ENCODE measurements around the gene KRT79.

DNA sequence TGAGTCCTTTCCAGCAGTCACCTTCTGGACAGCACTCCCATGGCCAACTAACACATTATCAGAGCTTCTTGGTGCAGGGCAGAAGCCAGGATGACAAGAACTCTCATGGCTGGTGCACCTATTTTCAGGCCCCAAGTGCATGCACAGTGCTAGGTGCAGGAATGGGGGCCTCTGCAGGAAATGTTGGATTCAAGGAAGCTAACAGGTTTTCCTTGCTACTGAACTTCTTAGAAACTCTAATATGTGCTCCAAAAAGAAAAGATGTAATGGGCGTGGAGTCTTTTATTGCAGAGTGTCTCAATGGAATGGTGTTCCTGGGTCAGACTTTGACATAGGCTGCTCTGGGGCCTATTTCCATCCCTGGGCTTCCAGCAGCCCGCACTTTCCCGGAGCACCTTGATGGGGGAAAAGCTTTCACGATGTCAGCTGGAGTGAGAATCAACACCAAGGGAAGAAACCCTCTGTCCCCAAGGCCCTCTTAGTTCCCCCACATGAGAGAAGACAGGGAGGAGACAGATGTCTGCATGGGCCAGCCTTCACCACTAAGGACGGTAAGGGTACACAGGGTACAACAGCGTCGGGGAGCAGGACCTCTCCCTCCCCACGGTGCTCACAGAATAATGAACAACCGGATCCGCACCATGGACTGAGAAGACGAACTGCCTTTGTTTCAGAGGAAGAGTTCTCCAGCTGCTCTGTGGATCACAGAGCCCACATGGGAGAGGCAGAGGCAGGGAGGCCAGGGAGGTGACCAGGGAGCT is 45.1 kb downstream of the KRT79 start:
- TF ChIP-seq, protein P1, sequence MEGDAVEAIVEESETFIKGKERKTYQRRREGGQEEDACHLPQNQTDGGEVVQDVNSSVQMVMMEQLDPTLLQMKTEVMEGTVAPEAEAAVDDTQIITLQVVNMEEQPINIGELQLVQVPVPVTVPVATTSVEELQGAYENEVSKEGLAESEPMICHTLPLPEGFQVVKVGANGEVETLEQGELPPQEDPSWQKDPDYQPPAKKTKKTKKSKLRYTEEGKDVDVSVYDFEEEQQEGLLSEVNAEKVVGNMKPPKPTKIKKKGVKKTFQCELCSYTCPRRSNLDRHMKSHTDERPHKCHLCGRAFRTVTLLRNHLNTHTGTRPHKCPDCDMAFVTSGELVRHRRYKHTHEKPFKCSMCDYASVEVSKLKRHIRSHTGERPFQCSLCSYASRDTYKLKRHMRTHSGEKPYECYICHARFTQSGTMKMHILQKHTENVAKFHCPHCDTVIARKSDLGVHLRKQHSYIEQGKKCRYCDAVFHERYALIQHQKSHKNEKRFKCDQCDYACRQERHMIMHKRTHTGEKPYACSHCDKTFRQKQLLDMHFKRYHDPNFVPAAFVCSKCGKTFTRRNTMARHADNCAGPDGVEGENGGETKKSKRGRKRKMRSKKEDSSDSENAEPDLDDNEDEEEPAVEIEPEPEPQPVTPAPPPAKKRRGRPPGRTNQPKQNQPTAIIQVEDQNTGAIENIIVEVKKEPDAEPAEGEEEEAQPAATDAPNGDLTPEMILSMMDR (IDR thresholded peaks at IDR 0.05), result no peak
- no peak for TF ChIP-seq POLR2A (IDR thresholded peaks at IDR 0.05)
